Activated CD8-positive, alpha-beta T cell treated with anti-CD3 and anti-CD28 coated beads for 36 hours (primary cell): Measurements from ENCODE around the gene SLC22A14. TPM values are rescaled to one million over a fixed set of nuclear protein-coding genes. Genes with fewer than 3 reads are reported as not detected.
"Not testable (repeated sequence)": the region's sequence is repeated elsewhere in the genome, so short reads cannot be mapped to it uniquely, and the experiment has no call there.

Source experiments
- ATAC-seq: fragments of 200-7000 bp; cut with Tn5 transposase; one replicate; pipeline ENCODE4 v1.10.0; 2021; ENCODE audit warnings: mild to moderate bottlenecking, moderate library complexity
- CTCF ChIA-PET: fragments of 350-600 bp; sonication (Branson Sonifier 250); formaldehyde crosslinking; loops from one replicate; lab custom pipeline; 2021; ENCODE audit warnings: antibody characterized with exemption; lab: Charles Lee
- POLR2A ChIA-PET: fragments of 350-600 bp; sonication (Branson Sonifier 250); formaldehyde crosslinking; loops from one replicate; lab custom pipeline; 2021; ENCODE audit warnings: antibody characterized with exemption; lab: Charles Lee
- DNase-seq: peaks from one replicate; pipeline ENCODE4 v3.0.0-alpha.2; 2020
- H3K27ac Mint-ChIP-seq: one replicate; pipeline ENCODE4 v1.8.0; 2021; ENCODE audit warnings: mild to moderate bottlenecking, mixed read lengths
- H3K27me3 Mint-ChIP-seq: one replicate; pipeline ENCODE4 v1.8.0; 2021; ENCODE audit warnings: mixed read lengths
- H3K36me3 Mint-ChIP-seq: one replicate; pipeline ENCODE4 v1.8.0; 2021; ENCODE audit warnings: low read depth, mixed read lengths
- H3K4me1 Mint-ChIP-seq: one replicate; pipeline ENCODE4 v1.8.0; 2021; ENCODE audit warnings: low read depth, mixed read lengths
- H3K4me3 Mint-ChIP-seq: one replicate; pipeline ENCODE4 v1.8.0; 2021; ENCODE audit warnings: mild to moderate bottlenecking, moderate library complexity, mixed read lengths
- H3K9me3 Mint-ChIP-seq: one replicate; pipeline ENCODE4 v1.8.0; 2021; ENCODE audit warnings: mixed read lengths
- CTCF ChIP-seq: fragments of 200-600 bp; IDR thresholded peaks from one replicate; pipeline ENCODE4 v1.8.0; 2022; ENCODE audit warnings: antibody characterized with exemption, mild to moderate bottlenecking
- intact Hi-C: fragments of 100-400 bp; cut with micrococcal nuclease; formaldehyde crosslinking; loops from one replicate; pipeline ENCODE4 v1.10.0; 2022
- total RNA-seq, 2 experiments: library from RNA; stranded (reverse); gene quantifications; one replicate each; pipeline ENCODE4 v1.2.3, GENCODE V29; 2021

Gene SLC22A14
- total RNA-seq, 2 experiments from 2014 or later: not detected

GRCh38 chr3:38284756-38285150 lies 2.7 kb downstream of the SLC22A14 start:
- Mint-ChIP-seq H3K27me3 (peaks cover 1% of the 10 kb centered on the region), H3K4me1 (no peaks in the 10 kb centered on the region), H3K4me3 (no peak overlapping the region), H3K27ac (no peak overlapping the region), H3K9me3 (no peaks in the 10 kb centered on the region), H3K36me3 (no peaks in the 10 kb centered on the region)
- POLR2A ChIA-PET: no interaction called here
- no peak for TF ChIP-seq CTCF
- ATAC-seq (no peak), DNase-seq (no peak)
- intact Hi-C loops: no loop called here
- CTCF ChIA-PET: no interaction called here

GRCh38 chr3:38289286-38290217 lies 7.5 kb downstream of the SLC22A14 start:
- ATAC-seq, H3K27me3 Mint-ChIP-seq, H3K4me3 Mint-ChIP-seq, DNase-seq, intact Hi-C loops, H3K9me3 Mint-ChIP-seq, H3K36me3 Mint-ChIP-seq, H3K4me1 Mint-ChIP-seq, H3K27ac Mint-ChIP-seq: not testable (repeated sequence)
- ChIA-PET CTCF (interaction anchor here (0.7 to 1.2 kb wide), 2 partner anchors 8 to 190 kb away, joined by 3 read pairs; no protein-coding TSS in a partner anchor), POLR2A (interaction anchor here (0.6 kb wide), 1 partner anchor 58 kb away, joined by 4 read pairs; no protein-coding TSS in a partner anchor)

GRCh38 chr3:38297053-38297452 lies 15.0 kb downstream of the SLC22A14 start:
- DNase-seq, H3K4me1 Mint-ChIP-seq, ATAC-seq, intact Hi-C loops, H3K27me3 Mint-ChIP-seq, POLR2A ChIA-PET, H3K9me3 Mint-ChIP-seq, H3K4me3 Mint-ChIP-seq, H3K27ac Mint-ChIP-seq, H3K36me3 Mint-ChIP-seq: not testable (repeated sequence)
- CTCF ChIA-PET: interaction anchor here (0.9 to 1.3 kb wide), 4 partner anchors 32 to 441 kb away, joined by 3 read pairs; partner anchors contain the start of gene SLC22A13

GRCh38 chr3:38297537-38297936 lies 15.4 kb downstream of the SLC22A14 start:
- no peak for DNase-seq
- ATAC-seq: no peak
- intact Hi-C loops: no loop called here
- ChIA-PET CTCF (interaction anchor here (0.7 to 1.7 kb wide), 10 partner anchors 8 to 323 kb away, joined by 3 to 5 read pairs (median 3); partner anchors contain the start of genes ACAA1 and SLC22A13), POLR2A (interaction anchor here (0.8 kb wide), 1 partner anchor 182 kb away, joined by 3 read pairs; no protein-coding TSS in a partner anchor)
- no peak for TF ChIP-seq CTCF
- Mint-ChIP-seq H3K4me1 (no peaks in the 10 kb centered on the region), H3K36me3 (no peaks in the 10 kb centered on the region), H3K27me3 (peaks cover 2% of the 10 kb centered on the region), H3K4me3 (no peak overlapping the region), H3K9me3 (no peaks in the 10 kb centered on the region), H3K27ac (no peak overlapping the region)

GRCh38 chr3:38297947-38298711 lies 16.0 kb downstream of the SLC22A14 start:
- intact Hi-C loops: no loop called here
- no peak overlapping the region for H3K27ac Mint-ChIP-seq
- no peaks in the 10 kb centered on the region for H3K4me1 Mint-ChIP-seq
- ChIA-PET CTCF (interaction anchor here (0.7 to 1.7 kb wide), 13 partner anchors 9 to 183 kb away, joined by 3 to 5 read pairs (median 4); partner anchors contain the start of genes ACAA1 and XYLB), POLR2A (interaction anchor here (0.8 kb wide), 1 partner anchor 182 kb away, joined by 3 read pairs; no protein-coding TSS in a partner anchor)
- H3K4me3 Mint-ChIP-seq: no peak overlapping the region
- DNase-seq (no peak), ATAC-seq (no peak)
- peak; percentile 42 for TF ChIP-seq CTCF
- H3K27me3 Mint-ChIP-seq: peaks cover 2% of the 10 kb centered on the region
- H3K36me3 Mint-ChIP-seq: no peaks in the 10 kb centered on the region
- H3K9me3 Mint-ChIP-seq: no peaks in the 10 kb centered on the region
